ENCODE measurements around the gene PTPRG. TPM values are rescaled to one million over a fixed set of nuclear protein-coding genes. Genes with fewer than 3 reads are reported as not detected.
A peak's percentile ranks its signal among the peaks of the same experiment; 100 is the strongest.

The PTPRG gene
- total RNA-seq, 1 donor from 2014 or later = 78.2 TPM

GRCh38 chr3:61897848-61898247 lies 336.5 kb downstream of the PTPRG start:
- DNase-seq = no peak

GRCh38 chr3:61899700-61900462 lies 338.5 kb downstream of the PTPRG start:
- DNase-seq = no peak

- DNase-seq = no peak
Measured at GRCh38 chr3:61901496-61901895, 340.1 kb downstream of the PTPRG start.

- no peak for DNase-seq
Measured at GRCh38 chr3:61901986-61902385, 340.6 kb downstream of the PTPRG start.

- peak; percentile 31 for DNase-seq
Measured at GRCh38 chr3:61903074-61903473, 341.7 kb downstream of the PTPRG start.

- peak; percentile 92 for DNase-seq
Measured at GRCh38 chr3:61903931-61904657, 342.7 kb downstream of the PTPRG start.

- DNase-seq = no peak
Measured at GRCh38 chr3:61907210-61907795, 345.9 kb downstream of the PTPRG start.

GRCh38 chr3:61908382-61908781 lies 347.0 kb downstream of the PTPRG start:
- no peak for DNase-seq

- no peak for DNase-seq
Measured at GRCh38 chr3:61910732-61911131, 349.4 kb downstream of the PTPRG start.

GRCh38 chr3:61912158-61912557 lies 350.8 kb downstream of the PTPRG start:
- no peak for DNase-seq

- DNase-seq = peak; percentile 54
Measured at GRCh38 chr3:61913701-61914100, 352.3 kb downstream of the PTPRG start.

- peak; percentile 57 for DNase-seq
Measured at GRCh38 chr3:61914276-61914675, 352.9 kb downstream of the PTPRG start.

GRCh38 chr3:61915296-61915695 lies 353.9 kb downstream of the PTPRG start:
- no peak for DNase-seq

GRCh38 chr3:61919371-61919770 lies 358.0 kb downstream of the PTPRG start:
- no peak for DNase-seq

- DNase-seq = no peak
Measured at GRCh38 chr3:61922118-61922517, 360.7 kb downstream of the PTPRG start.

- no peak for DNase-seq
Measured at GRCh38 chr3:61924090-61924735, 362.8 kb downstream of the PTPRG start.

GRCh38 chr3:61924991-61925390 lies 363.6 kb downstream of the PTPRG start:
- no peak for DNase-seq

- DNase-seq = peak; percentile 43
Measured at GRCh38 chr3:61925721-61926120, 364.4 kb downstream of the PTPRG start.

GRCh38 chr3:61926923-61927322 lies 365.6 kb downstream of the PTPRG start:
- DNase-seq = no peak

GRCh38 chr3:61927332-61927731 lies 366.0 kb downstream of the PTPRG start:
- DNase-seq = peak; percentile 98

GRCh38 chr3:61928039-61928438 lies 366.7 kb downstream of the PTPRG start:
- peak; percentile 56 for DNase-seq

GRCh38 chr3:61928776-61929314 lies 367.5 kb downstream of the PTPRG start:
- no peak for DNase-seq

- no peak for DNase-seq
Measured at GRCh38 chr3:61929617-61930016, 368.2 kb downstream of the PTPRG start.

Data from tongue (tissue), 2 donors.